Coronary artery (tissue), 2 donors: ENCODE measurements around the gene VEZT.

Source experiments
- DNase-seq: peaks from one replicate; pipeline ENCODE4 v3.0.0-alpha.2; 2017; ENCODE audit warnings: low spot score
- H3K27ac ChIP-seq, 2 donors: fragments of 200-600 bp; sonication (generic); one replicate each; pipeline ENCODE4 v1.5.1; 2016 to 2019
- H3K4me3 ChIP-seq: fragments of 200-600 bp; sonication (generic); 2 replicates; pipeline ENCODE4 v1.5.1; 2016; ENCODE audit warnings: mild to moderate bottlenecking, moderate library complexity
- TF ChIP-seq, protein P1 (sequence below): fragments of 200-600 bp; sonication (generic); IDR thresholded peaks from one replicate; pipeline ENCODE4 v1.5.1; 2019; ENCODE audit warnings: antibody characterized with exemption

The VEZT gene

DNA sequence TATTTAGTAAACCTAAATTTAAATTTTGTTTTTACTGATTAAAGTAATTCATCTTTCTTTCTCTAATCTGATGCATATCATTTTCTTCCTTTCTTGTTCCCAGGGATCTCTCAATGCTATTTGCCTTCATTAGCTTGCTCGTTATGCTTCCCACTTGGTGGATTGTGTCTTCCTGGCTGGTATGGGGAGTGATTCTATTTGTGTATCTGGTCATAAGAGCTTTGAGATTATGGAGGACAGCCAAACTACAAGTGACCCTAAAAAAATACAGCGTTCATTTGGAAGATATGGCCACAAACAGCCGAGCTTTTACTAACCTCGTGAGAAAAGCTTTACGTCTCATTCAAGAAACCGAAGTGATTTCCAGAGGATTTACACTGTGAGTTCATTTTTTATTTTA, 48.6 kb downstream of the VEZT start:
- TF ChIP-seq, protein P1, sequence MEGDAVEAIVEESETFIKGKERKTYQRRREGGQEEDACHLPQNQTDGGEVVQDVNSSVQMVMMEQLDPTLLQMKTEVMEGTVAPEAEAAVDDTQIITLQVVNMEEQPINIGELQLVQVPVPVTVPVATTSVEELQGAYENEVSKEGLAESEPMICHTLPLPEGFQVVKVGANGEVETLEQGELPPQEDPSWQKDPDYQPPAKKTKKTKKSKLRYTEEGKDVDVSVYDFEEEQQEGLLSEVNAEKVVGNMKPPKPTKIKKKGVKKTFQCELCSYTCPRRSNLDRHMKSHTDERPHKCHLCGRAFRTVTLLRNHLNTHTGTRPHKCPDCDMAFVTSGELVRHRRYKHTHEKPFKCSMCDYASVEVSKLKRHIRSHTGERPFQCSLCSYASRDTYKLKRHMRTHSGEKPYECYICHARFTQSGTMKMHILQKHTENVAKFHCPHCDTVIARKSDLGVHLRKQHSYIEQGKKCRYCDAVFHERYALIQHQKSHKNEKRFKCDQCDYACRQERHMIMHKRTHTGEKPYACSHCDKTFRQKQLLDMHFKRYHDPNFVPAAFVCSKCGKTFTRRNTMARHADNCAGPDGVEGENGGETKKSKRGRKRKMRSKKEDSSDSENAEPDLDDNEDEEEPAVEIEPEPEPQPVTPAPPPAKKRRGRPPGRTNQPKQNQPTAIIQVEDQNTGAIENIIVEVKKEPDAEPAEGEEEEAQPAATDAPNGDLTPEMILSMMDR, result no peak
- Histone ChIP-seq H3K4me3 (no peak overlapping the region), H3K27ac (no peak overlapping the region)
- DNase-seq, result no peak

DNA sequence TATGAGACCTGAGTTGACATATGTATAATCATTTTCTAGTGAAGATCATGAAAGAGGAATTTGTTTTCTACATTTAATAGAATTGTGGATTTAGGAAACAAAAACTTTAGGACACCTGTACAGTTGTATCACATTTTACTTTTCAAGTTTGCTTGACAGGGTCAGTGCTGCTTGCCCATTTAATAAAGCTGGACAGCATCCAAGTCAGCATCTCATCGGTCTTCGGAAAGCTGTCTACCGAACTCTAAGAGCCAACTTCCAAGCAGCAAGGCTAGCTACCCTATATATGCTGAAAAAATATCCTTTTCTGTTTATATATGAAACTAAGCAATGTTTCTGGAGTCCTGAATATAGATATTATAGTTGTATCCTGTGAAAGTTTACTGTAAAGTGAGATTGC, 52.3 kb downstream of the VEZT start:
- Histone ChIP-seq H3K4me3 (no peak overlapping the region), H3K27ac (no peak overlapping the region)
- TF ChIP-seq, protein P1, result no peak
- DNase-seq, result no peak

DNA sequence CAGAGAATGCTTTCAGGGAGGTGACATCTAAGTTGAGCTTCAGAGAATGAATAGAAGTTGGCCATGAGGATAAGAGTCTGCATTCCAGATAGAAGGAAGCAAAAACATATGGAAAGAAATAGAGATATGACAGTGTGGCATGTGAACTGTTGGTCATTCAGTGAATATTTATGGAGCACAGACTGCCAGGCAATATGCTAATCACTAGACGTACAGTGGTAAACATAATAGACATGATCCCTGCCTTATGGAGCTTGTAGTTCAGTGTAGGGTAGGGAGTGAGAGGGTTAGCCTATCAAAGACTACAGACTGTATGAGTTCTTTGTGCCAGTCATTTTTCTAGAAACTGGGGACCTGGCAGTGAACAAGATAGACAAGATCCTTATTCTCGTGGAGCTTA, 53.9 kb downstream of the VEZT start:
- TF ChIP-seq, protein P1, result no peak
- DNase-seq, result no peak
- Histone ChIP-seq H3K4me3 (no peak overlapping the region), H3K27ac (no peak overlapping the region)

DNA sequence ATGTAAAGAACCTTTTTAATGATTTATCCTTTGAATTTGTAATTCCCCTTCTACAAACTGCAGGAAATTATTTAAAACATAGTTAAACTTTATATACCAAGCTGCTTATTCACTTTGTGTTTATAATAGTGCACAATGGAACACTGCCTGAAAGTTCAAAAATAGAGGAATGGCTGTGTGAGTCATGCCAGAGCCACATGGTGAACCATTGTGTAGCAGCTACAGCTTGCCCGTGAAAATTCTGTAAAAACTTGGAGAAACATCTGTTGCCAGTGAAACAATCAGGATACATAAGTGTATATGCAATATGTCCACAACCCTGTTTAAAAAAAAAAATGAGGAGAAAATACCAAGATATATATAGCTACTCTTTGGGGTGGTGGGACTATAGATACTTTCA, 59.5 kb downstream of the VEZT start:
- no peak overlapping the region for H3K4me3 ChIP-seq
- TF ChIP-seq, protein P1, result no peak
- no peak for DNase-seq
- H3K27ac ChIP-seq, result no peak overlapping the region

DNA sequence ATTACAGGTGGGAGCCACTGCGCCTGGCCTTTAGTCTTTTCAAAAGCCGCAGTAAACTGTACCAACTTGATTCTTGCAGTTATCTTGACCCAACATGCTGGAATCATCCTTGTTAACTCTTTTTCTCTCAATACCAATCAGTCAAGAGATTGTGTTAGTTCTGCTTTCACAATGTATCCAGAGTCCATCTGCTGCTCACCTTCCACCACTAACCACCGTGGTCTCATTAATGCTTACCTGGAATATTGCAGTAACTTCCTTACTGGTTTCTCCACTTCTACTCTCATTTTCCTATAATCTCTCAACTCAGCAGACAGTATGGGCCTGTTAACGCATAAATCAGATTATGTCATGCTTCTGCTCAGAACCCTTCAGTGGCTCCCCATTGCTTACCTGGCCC, 62.2 kb downstream of the VEZT start:
- no peak for DNase-seq
- TF ChIP-seq, protein P1, result no peak
- Histone ChIP-seq H3K27ac (no peak overlapping the region), H3K4me3 (no peak overlapping the region)

DNA sequence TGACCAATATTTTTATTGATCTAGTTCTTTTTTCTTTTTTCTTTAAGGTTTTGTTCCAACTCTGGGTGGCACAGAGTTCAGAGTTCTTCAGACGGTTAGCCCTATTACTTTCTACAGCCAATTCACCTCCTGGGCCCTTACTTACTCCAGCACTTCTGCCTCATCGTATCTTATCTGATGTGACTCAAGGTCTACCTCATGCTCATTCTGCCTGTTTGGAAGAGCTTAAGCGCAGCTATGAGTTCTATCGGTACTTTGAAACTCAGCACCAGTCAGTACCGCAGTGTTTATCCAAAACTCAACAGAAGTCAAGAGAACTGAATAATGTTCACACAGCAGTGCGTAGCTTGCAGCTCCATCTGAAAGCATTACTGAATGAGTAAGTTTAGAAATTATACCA, 64.7 kb downstream of the VEZT start:
- Histone ChIP-seq H3K4me3 (no peak overlapping the region), H3K27ac (no peak overlapping the region)
- no peak for DNase-seq
- TF ChIP-seq, protein P1, result no peak

DNA sequence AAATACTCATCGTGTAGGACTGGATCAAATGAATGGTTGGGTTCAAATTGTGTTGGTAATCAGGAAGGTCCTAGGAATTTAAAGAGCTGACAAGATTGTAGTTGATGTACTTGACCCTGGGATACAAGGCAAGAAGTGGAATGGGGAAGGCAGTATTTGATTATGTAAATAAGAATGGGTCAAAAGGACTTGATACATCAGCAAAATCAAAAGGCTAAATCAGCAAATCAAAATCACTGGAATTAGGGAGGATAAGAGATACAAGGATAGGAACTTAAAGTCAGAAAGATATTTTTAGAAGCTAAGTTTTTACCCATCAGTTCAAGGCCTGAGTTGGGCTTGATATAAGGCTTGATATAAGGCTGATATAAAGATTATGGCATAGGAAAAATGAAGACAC, 65.8 kb downstream of the VEZT start:
- DNase-seq, result no peak
- H3K4me3 ChIP-seq, result no peak overlapping the region
- no peak overlapping the region for H3K27ac ChIP-seq
- TF ChIP-seq, protein P1, result no peak
